Activated naive CD4-positive, alpha-beta T cell treated with anti-CD3 and anti-CD28 coated beads for 36 hours (primary cell): ENCODE data around the gene FBLN1. TPM values are rescaled to one million over a fixed set of nuclear protein-coding genes. Genes with fewer than 3 reads are reported as not detected.

Source experiments
- total RNA-seq, 2 experiments: library from RNA; stranded (reverse); gene quantifications; one replicate each; pipeline ENCODE4 v1.2.3, GENCODE V29; 2021

Gene FBLN1
- total RNA-seq, 2 experiments from 2014 or later: not detected

Other genes with a start within 250 kb of the FBLN1 start
- not detected for gene UPK3A, start 217.9 kb upstream of the FBLN1 start, total RNA-seq
- 10 to 100 TPM; 62.2 to 66.9 TPM for gene FAM118A, start 192.9 kb upstream of the FBLN1 start, total RNA-seq
- 1 to 10 TPM; 1.1 to 1.3 TPM for gene SMC1B, start 89.3 kb upstream of the FBLN1 start, total RNA-seq
- gene RIBC2, start 89.2 kb upstream of the FBLN1 start, total RNA-seq: 1 to 10 TPM; 6.2 to 6.3 TPM
- 10 to 100 TPM; 79.8 to 83.7 TPM for gene ATXN10, start 169.0 kb downstream of the FBLN1 start, total RNA-seq